ENCODE data around the gene FCER1G. TPM values are rescaled to one million over a fixed set of nuclear protein-coding genes. Genes with fewer than 3 reads are reported as not detected.
"Not testable (repeated sequence)": the region's sequence is repeated elsewhere in the genome, so short reads cannot be mapped to it uniquely, and the experiment has no call there.

FCER1G gene
- total RNA-seq, 1 experiment from 2014 or later, result not detected

- ChIA-PET POLR2A (ENCODE audit: unreplicated experiment) (no interaction called here), CTCF (no interaction called here)
- DNase-seq, result no peak
- Histone ChIP-seq H3K4me3 (no peak overlapping the region), H3K27ac (no peak overlapping the region), H3F3A (ENCODE audit: insufficient read depth, low read depth) (peaks cover 5% of the 10 kb centered on the region; the same call in 1 of the 2 replicates), H4K20me1 (ENCODE audit: insufficient read depth) (no peaks in the 10 kb centered on the region), H3K9me3 (ENCODE audit: insufficient read depth, low read depth) (no peaks in the 10 kb centered on the region), H3K9me2 (ENCODE audit: insufficient read depth) (no peaks in the 10 kb centered on the region), H3K4me2 (no peak overlapping the region), H3K4me1 (replicated peaks; ENCODE audit: insufficient read depth) (no peaks in the 10 kb centered on the region), H3K27me3 (ENCODE audit: insufficient read depth, low read depth) (no peaks in the 10 kb centered on the region), H3K79me2 (ENCODE audit: low read depth) (no peaks in the 10 kb centered on the region), H3K36me3 (ENCODE audit: low read depth) (no peaks in the 10 kb centered on the region), H2AFZ (no peak overlapping the region)
- no TSS peak for BruUV-seq (replicated peaks)
- intact Hi-C loops (cut with micrococcal nuclease; ENCODE audit: unreplicated experiment), result no loop called here
- TF ChIP-seq, protein P1, sequence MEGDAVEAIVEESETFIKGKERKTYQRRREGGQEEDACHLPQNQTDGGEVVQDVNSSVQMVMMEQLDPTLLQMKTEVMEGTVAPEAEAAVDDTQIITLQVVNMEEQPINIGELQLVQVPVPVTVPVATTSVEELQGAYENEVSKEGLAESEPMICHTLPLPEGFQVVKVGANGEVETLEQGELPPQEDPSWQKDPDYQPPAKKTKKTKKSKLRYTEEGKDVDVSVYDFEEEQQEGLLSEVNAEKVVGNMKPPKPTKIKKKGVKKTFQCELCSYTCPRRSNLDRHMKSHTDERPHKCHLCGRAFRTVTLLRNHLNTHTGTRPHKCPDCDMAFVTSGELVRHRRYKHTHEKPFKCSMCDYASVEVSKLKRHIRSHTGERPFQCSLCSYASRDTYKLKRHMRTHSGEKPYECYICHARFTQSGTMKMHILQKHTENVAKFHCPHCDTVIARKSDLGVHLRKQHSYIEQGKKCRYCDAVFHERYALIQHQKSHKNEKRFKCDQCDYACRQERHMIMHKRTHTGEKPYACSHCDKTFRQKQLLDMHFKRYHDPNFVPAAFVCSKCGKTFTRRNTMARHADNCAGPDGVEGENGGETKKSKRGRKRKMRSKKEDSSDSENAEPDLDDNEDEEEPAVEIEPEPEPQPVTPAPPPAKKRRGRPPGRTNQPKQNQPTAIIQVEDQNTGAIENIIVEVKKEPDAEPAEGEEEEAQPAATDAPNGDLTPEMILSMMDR (conservative IDR thresholded peaks at IDR 0.05), result no peak
- no peak for TF ChIP-seq EZH2 (IDR thresholded peaks at IDR 0.05; ENCODE audit: low read depth)
Observed at GRCh38 chr1:161244888-161245287, 29.8 kb downstream of the FCER1G start.

DNA sequence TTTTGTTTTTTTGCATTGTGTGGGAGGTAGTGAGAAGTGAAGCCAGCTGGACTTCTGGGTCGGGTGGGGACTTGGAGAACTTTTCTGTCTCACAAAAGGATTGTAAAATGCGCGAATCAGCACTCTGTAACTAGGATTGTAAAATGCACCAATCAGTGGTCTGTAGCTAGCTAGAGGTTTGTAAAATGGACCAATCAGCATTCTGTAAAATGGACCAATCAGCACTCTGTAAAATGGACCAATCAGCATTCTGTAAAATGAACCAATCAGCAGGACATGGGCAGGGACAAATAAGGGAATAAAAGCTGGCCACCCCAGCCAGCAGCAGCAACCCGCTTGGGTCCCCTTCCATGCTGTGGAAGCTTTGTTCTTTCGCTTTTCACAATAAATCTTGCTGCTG lies 35.0 kb downstream of the FCER1G start:
- H2AFZ ChIP-seq; H3F3A ChIP-seq (ENCODE audit: insufficient read depth, low read depth); H3K4me1 ChIP-seq (replicated peaks; ENCODE audit: insufficient read depth); H3K27me3 ChIP-seq (ENCODE audit: insufficient read depth, low read depth); H3K4me3 ChIP-seq; intact Hi-C loops (cut with micrococcal nuclease; ENCODE audit: unreplicated experiment); H3K9me3 ChIP-seq (ENCODE audit: insufficient read depth, low read depth); BruUV-seq (replicated peaks); H3K9me2 ChIP-seq (ENCODE audit: insufficient read depth); H4K20me1 ChIP-seq (ENCODE audit: insufficient read depth); H3K4me2 ChIP-seq; DNase-seq; H3K27ac ChIP-seq; CTCF ChIA-PET; H3K36me3 ChIP-seq (ENCODE audit: low read depth); H3K79me2 ChIP-seq (ENCODE audit: low read depth): not testable (repeated sequence)
- POLR2A ChIA-PET (ENCODE audit: unreplicated experiment), result interaction anchor here (0.6 kb wide), 1 partner anchor 41 kb away, joined by 3 read pairs; no protein-coding TSS in a partner anchor

GRCh38 chr1:161250829-161251228 lies 35.7 kb downstream of the FCER1G start:
- Histone ChIP-seq H3K9me3 (ENCODE audit: insufficient read depth, low read depth) (no peaks in the 10 kb centered on the region), H3K4me1 (replicated peaks; ENCODE audit: insufficient read depth) (no peaks in the 10 kb centered on the region), H3K4me2 (no peak overlapping the region), H3K27ac (no peak overlapping the region), H4K20me1 (ENCODE audit: insufficient read depth) (no peaks in the 10 kb centered on the region), H3K27me3 (ENCODE audit: insufficient read depth, low read depth) (no peaks in the 10 kb centered on the region), H3K36me3 (ENCODE audit: low read depth) (no peaks in the 10 kb centered on the region), H2AFZ (no peak overlapping the region), H3F3A (ENCODE audit: insufficient read depth, low read depth) (no peaks in the 10 kb centered on the region), H3K4me3 (no peak overlapping the region), H3K79me2 (ENCODE audit: low read depth) (no peaks in the 10 kb centered on the region), H3K9me2 (ENCODE audit: insufficient read depth) (no peaks in the 10 kb centered on the region)
- intact Hi-C loops (cut with micrococcal nuclease; ENCODE audit: unreplicated experiment), result no loop called here
- TF ChIP-seq EZH2 (IDR thresholded peaks at IDR 0.05; ENCODE audit: low read depth), result no peak
- TF ChIP-seq, protein P1 (conservative IDR thresholded peaks at IDR 0.05), result no peak
- CTCF ChIA-PET, result no interaction called here
- POLR2A ChIA-PET (ENCODE audit: unreplicated experiment), result interaction anchor here (0.6 kb wide), 1 partner anchor 42 kb away, joined by 3 read pairs; no protein-coding TSS in a partner anchor
- no peak for DNase-seq
- no TSS peak for BruUV-seq (replicated peaks)

DNA sequence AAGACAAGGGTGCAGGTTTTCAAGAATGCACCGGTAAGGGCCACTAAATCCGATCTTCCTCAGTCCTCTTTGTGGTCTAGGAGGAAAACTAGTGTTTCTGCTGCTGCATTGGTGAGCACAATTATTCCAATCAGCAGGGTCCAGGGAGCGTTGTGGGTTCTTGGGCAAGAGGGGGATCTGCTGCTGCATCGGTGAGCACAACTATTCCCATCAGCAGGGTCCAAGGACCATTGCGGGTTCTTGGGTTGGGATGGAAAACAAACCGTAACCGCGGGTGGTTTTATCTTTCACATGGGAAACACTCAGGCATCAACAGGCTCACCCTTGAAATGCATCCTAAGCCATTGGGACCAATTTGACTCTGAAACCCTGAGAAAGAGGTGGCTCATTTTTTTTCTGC lies 36.5 kb downstream of the FCER1G start:
- H3K79me2 ChIP-seq (ENCODE audit: low read depth), result no peaks in the 10 kb centered on the region
- no peak overlapping the region for H2AFZ ChIP-seq
- H3F3A ChIP-seq (ENCODE audit: insufficient read depth, low read depth), result 0 out of 2 replicates have a peak, but pooled peaks cover 7% of the 10 kb centered on the region
- H3K36me3 ChIP-seq (ENCODE audit: low read depth), result no peaks in the 10 kb centered on the region
- no peaks in the 10 kb centered on the region for H4K20me1 ChIP-seq (ENCODE audit: insufficient read depth)
- POLR2A ChIA-PET (ENCODE audit: unreplicated experiment), result no interaction called here
- no peaks in the 10 kb centered on the region for H3K27me3 ChIP-seq (ENCODE audit: insufficient read depth, low read depth)
- peaks cover 7% of the 10 kb centered on the region; the same call in 1 of the 2 replicates for H3K4me1 ChIP-seq (replicated peaks; ENCODE audit: insufficient read depth)
- H3K4me2 ChIP-seq, result no peak overlapping the region
- TF ChIP-seq, protein P1 (conservative IDR thresholded peaks at IDR 0.05), result no peak
- TF ChIP-seq EZH2 (IDR thresholded peaks at IDR 0.05; ENCODE audit: low read depth), result no peak
- no TSS peak for BruUV-seq (replicated peaks)
- no peaks in the 10 kb centered on the region for H3K9me3 ChIP-seq (ENCODE audit: insufficient read depth, low read depth)
- H3K27ac ChIP-seq, result no peak overlapping the region
- intact Hi-C loops (cut with micrococcal nuclease; ENCODE audit: unreplicated experiment), result no loop called here
- H3K4me3 ChIP-seq, result no peak overlapping the region
- no peak for DNase-seq
- CTCF ChIA-PET, result no interaction called here
- no peaks in the 10 kb centered on the region for H3K9me2 ChIP-seq (ENCODE audit: insufficient read depth)

GRCh38 chr1:161255302-161255701 lies 40.2 kb downstream of the FCER1G start:
- peaks cover 13% of the 10 kb centered on the region; the same call in 1 of the 2 replicates for H3K4me1 ChIP-seq (replicated peaks; ENCODE audit: insufficient read depth)
- intact Hi-C loops (cut with micrococcal nuclease; ENCODE audit: unreplicated experiment); H3K36me3 ChIP-seq (ENCODE audit: low read depth); BruUV-seq (replicated peaks); H3K4me2 ChIP-seq; H3K79me2 ChIP-seq (ENCODE audit: low read depth); H3K27ac ChIP-seq; H3K9me3 ChIP-seq (ENCODE audit: insufficient read depth, low read depth); DNase-seq; H4K20me1 ChIP-seq (ENCODE audit: insufficient read depth); H2AFZ ChIP-seq; H3K4me3 ChIP-seq; POLR2A ChIA-PET (ENCODE audit: unreplicated experiment); CTCF ChIA-PET; H3K9me2 ChIP-seq (ENCODE audit: insufficient read depth); H3F3A ChIP-seq (ENCODE audit: insufficient read depth, low read depth): not testable (repeated sequence)
- H3K27me3 ChIP-seq (ENCODE audit: insufficient read depth, low read depth), result peaks cover 18% of the 10 kb centered on the region

Data from PC-9 (cell line).